Measurements from ENCODE around the gene EIF1AX.
"Not testable (repeated sequence)": the region's sequence is repeated elsewhere in the genome, so short reads cannot be mapped to it uniquely, and the experiment has no call there.

The EIF1AX gene, protein sequence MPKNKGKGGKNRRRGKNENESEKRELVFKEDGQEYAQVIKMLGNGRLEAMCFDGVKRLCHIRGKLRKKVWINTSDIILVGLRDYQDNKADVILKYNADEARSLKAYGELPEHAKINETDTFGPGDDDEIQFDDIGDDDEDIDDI

DNA sequence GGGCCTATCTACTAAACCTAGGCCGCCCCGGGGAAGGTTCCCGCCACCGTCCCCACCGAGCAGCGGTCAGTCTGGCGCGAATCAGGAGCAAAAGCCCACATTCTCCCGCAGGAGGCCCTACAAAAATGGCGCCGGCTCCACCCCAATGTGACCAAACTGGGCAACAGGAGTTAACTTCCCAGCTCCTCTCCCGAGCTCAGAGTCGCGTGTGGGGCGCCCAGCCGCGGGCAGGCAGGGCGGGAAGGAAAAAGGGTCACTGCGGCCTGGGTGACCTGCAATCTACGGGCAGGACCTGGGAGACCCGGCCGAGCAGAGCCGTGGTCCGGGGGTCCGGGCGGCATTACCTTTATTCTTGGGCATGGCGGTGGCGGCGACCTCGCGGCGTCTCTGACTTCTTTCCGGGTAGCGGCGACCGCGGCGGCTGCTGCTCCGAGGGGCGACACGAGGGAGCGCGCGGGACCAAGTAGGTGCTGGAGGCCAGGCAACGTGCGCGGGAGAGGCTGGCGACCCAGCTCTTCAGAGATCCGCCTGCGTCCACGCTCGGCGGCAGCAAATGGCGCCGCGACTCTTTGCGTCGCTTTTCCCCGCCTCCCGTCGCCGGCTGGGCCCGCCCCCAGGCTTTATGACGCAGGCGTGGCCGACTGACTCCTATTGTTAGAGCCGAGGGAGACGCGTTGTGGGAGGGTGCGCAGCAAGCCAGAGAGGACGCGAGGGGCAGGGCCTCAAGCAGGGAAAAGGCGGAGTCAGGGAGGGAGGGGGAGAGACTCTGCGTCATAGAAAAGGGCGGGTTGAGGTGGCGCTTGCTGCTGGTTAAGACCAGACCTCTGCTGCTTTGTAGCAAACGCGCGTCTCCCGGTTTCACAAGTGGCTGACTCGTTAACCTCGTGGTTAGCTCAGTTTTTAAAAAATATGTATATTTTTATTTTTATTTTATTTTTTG is at the start of gene EIF1AX:
Gene EIF1AX (minus strand): TSS at position 558 of the 940 bp plus-strand sequence. CDS start 198 bp downstream, at position 360.
- DNase-seq: peak; percentile 81

DNA sequence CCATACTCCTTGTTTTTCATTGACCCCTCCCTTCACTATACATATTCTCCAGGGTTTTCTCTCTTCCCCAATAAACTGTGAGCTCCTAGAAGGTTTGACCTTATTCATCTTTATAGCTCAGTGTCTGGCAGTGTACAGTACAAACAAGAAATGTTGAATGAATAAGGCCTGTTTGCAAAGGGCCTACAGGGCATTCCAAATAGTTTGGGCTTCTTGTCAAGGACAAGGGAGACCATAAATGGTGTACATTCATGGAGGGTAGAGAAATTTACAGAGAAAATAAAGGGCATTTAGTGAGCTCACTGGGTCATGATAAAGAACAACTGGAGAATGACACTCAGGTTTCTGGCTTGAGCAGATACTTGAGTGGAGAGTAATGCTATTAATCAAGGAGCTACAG is 47.5 kb upstream of the EIF1AX start:
- no peak for DNase-seq

DNA sequence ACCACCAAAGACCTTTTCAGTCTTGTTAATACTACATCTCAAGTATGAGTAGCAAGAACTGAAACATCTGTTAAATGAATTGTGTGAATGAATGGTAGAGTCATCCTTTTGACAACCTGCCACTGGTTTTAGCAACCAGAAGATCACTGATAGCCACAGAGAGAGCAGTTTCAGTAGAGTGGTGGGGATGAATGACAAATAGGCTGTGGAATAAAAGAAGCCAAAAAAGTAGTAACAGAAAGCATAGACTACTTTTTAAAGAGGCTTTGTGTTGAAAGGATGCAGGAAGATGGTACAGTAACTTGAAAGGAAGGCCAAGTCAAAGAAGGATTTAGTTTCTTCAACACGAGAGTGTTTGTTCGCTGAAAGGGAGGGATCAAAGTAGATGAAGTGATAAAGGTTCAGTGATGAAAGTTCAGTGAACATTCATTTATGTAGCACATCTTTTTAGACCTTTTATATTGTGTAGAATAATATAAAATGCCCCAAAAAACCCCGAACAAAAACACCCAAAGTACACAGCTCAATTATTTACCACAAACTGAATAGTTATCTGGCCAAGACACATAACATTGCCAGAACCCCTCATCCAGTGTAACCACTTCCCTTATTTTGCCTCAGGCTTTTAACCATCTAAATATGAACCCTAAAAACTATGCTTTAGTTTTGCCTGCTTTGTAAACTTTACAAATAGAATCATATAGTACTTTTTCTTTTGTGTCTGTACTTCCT is 40.1 kb upstream of the EIF1AX start:
- DNase-seq: no peak

DNA sequence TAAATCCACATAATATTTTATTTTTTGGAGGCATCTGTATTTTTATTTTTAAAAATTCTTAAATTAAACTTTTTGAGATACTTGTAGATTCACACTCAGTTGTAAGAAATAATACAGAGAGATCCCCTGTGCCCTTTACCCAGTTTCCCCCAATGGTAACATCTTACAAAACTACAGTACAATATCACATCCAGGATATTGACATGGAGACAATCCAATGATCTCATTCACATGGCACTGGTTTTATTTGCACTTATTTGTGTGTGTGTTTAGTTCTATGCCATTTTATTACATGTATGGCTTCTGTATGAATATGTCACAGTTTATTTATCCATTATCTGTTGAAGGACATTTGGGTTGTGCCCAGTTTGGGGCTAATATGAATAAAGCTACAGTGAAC is 35.5 kb upstream of the EIF1AX start:
- no peak for DNase-seq

DNA sequence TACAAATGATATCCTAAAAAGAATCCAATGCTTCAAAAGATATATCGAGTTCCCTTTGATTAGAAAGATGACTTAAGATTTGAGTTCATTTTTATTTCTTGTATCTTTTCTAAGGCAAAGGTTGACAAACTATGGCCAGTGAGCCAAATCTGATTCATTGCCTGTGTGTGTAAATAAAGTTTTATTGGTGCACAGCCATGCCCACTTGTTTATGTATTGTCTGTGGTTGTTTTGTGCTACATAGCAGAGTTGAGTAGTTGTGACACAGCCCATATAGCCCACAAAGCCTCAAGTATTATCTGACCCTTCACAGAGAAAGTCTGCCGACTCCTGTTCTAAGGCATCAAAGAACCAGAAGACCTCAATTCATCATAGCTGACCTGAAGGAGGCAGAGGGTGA is 32.2 kb upstream of the EIF1AX start:
- no peak for DNase-seq

DNA sequence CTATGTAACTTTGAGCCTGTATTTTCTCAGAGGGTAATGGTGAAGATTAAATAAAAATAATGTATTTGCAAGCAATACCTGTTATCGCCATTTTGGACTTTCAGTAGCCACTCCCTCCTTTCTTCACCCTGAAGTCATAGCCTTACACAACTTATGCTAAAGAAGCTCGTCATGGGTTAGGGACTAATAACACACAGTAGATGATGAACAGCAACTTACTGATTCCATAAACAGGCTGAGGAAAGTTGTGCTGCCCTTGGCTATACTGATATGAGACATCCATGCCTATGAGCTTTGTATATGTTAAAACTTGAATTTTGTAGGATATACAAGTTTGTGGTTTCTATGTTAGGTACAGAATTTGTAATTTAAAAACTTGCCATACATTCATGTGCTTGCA is 31.7 kb upstream of the EIF1AX start:
- no peak for DNase-seq

DNA sequence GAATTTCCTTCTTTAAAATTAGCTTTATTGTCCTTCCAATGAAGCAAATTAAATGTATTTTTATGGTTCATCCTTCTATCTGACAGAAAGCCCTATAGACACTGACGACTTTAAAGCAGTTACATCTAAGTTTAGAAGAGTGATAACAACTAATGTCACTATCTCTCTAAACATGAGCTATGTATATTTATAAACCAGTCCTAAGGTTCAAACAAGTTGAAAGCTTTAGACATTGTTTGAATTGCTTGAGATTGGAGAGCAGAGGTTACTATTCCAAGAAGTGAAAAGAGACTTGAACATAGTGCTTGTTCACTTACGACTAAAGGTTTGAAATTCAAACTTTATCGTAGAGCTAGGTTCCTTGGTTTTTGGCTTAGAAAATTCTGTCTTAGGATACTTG is 30.2 kb upstream of the EIF1AX start:
- DNase-seq: no peak

DNA sequence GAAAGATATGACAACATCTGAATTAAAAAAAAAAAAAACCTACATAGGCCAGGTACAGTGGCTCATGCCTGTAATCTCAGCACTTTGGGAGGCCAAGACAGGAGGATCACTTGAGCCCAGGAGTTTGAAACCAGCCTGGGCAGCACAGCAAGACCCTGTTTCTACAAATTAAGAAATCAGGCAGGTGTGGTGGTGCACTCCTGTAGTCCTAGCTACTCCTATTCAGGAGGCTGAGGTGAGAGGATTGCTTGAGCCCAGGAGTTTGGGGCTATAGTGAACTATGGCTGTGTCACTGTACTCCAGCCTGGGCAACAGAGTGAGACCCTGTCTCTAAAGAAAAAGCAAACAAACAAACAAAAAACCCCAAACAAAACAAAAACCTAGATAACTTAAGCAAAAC is 20.9 kb upstream of the EIF1AX start:
- DNase-seq: not testable (repeated sequence)

DNA sequence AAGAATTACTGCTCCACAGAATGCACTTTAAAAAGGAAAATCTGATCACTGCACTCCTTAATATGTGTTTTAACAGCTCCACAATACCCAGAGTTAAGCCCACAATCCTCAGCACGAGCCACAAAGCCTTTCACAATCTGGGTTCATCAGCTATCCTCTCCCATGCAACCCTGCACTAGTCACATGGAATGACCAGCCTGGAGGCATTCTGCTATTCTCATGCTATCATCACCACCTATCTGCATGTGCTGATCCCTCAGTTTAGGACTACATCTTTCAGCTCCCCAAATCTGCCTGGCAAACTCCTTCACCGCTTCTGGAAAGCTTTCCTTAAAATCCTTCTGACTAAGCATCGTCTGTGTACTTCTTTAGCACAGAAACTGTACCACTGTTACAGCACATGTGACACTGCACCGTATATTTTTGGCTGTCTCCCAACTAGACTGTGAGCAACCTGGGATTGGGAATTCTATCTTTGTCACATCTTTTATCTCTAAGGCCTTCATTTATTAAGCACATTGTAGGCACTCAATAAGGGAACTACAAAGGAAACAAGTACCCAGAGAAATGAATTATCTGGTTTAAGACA is 18.3 kb upstream of the EIF1AX start:
- DNase-seq: no peak

DNA sequence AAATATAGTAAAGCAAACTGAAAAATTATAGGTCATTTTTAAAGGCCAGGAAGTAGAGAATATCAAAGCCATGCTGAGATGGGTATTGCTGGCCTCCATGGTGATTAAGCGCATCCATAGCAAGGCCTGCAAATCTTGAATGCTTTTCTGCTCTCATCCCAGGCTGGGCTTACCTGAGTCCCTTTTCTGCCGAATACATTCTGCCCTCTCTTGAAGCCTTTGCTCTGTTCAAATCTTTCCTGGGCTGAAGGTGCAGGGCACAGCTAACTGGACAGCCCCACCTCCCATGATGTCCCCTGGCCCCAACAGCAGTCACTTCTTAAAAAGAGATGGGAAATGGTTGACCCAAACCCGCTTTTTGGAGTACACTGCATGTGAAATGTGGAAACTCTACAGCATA is 10.1 kb upstream of the EIF1AX start:
- no peak for DNase-seq

DNA sequence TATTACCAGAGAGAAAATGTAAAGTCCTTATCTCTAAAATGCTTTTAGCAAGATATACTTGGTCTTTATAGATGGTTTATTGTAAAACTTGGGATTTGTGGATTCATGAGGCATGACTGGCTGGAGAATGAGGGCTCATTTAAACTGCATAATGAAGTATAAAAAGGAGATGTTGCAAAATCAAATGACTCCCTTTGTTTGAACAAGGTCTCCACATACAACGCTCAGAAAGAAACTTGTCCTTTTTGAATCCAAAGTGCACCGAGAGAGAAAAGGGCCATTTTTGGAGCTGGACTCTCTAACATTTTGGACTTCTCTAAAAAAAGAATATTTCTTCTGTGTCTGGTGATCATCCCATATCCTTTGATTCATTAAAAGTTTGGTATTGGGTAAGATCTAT is 7.7 kb upstream of the EIF1AX start:
- no peak for DNase-seq

DNA sequence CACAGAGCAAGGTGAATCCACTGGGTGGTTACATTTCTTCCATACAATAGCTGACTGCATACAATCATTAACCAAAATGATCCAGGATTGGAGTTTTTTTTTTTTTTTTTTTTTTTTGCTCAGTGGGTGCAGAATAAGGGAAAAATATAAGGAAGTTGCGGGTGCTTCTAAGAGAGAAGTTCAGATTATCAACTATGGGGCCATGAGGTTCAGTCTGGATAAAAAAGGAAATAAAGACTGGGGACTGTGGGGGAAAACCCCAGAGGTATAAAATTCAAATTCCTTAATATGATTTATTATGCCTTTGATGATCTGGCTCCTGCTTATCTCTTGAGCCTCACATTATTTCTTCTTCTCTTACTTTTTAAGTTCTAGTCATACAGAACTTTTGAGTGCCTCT is 5.9 kb upstream of the EIF1AX start:
- DNase-seq: no peak

DNA sequence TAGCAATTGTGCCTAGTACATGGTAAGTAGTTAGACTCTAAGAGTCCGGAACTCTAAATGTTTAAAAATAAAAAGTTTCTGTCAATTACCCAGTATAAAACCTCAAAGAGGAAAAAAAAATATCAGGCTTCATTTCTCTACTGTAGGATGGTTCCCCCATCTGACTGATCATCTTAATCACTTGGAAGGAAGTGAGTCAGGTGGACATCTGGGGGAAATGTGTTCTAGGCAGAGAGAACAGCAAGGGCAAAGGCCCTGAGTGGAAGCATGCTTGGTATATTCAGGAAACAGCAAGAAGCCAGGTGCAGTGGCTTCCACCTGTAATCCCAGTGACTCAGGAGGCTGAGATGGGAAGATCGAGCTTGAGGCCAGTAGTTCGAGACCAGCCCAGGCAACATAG is 2.9 kb upstream of the EIF1AX start:
- DNase-seq: no peak

DNA sequence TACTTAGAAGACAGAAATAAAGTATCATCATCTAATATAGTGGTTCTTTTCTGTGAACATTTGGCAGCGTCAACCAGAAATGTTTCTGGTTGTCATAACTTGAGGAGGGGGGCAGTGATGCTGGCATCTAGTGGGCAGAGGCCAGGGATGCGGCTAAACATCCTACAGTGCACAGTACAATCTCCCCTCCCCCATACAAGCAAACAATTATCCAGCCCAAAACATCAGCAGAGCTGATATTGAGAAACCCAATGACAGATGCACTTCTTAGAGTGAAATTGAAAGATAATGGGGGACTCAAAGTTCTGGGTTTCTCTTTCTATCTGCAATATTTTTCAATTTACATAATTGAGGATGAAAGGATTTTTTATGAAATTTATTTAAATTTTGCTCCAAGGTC is 1.9 kb upstream of the EIF1AX start:
- DNase-seq: no peak

DNA sequence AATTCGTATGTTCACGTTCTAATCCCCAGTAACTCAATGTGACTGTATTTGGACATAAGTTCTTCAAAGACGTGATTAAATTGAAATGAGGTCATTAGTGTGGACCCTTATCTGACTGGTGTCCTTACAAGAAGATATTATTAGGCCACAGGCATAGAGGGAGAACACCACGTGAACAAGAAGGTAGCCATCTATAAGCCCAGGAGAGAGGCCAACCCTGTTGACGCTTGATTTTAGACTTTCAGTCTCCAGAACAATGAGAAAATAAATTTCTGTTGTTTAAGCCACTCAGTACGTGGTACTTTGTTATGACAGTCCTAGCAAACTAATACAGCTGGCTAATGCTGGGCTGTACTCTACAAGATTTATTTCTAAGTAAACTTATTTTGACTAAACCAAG is 1.5 kb upstream of the EIF1AX start:
- DNase-seq: no peak

DNA sequence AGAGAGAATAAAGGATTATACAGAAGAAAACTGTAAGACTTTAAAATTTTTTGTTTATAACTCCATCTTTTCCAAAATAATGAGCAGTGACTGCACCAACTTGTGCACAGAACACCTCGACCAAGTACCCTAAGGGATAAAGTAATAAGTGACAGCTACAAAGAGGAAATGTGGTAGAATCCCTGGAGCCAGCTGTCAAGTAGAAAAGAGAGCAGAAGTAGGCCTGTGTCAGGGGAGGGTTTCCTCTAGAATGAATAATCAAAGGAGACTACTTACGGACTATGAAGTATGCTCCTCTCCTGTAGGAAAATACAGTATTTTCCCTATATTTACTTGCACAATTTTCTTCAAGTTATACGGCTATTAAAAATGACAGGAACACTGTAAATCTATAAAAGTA is 1.2 kb downstream of the EIF1AX start:
- no peak for DNase-seq

DNA sequence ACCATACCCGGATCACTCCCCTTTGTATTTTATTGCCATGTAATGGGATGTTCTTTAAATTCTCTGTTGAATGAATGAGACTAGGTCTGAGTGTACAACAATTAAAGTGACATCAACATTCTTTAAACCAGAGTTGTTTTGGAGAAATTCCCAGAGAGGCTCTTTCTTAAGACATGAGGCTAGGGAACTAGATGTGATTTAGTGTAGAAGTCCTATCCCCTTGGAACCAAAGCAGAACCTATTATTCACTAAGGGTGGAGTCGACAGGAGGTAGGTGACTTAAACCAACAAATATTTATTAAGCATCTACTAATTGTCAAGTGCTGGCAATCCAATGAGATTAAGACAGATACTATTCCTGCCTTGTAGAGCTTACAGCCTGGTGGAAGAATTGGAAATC is 1.7 kb downstream of the EIF1AX start:
- no peak for DNase-seq

DNA sequence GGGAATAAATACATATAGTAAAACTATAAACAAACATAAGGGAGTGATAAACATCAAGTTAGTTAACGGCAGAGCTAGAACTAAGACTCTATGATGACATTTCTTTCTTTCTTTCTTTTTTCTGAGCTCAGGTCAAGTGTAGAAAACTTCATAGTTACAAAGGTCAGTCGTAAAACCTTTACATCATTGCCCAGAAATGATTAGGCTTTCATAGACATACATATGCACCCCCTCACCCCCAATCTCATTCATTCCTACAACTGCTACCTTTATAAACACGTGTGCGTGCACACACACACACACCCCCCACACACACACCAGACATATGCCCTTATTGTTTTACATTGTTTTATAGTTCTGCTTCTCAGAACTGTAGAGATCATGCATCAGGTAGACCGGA is 5.7 kb downstream of the EIF1AX start:
- no peak for DNase-seq

DNA sequence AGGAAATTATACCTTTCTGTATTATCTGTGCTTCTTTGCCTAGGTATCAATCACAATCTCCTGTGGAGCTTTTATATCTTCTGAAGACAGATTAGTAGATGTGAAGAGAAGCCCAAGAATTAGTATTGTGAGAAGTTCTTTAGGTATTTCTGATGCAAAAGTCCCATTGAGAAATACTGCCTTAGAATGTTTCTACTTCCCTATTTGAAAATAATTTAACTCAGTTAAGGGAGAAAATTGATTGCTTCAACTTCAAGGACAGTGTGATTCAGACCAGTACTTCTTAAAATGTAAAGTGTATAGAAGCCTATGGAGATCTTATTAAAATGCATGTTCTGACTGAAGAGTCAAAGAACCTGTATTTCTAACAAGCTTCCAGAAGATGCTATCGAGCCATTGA is 9.0 kb downstream of the EIF1AX start:
- DNase-seq: no peak

DNA sequence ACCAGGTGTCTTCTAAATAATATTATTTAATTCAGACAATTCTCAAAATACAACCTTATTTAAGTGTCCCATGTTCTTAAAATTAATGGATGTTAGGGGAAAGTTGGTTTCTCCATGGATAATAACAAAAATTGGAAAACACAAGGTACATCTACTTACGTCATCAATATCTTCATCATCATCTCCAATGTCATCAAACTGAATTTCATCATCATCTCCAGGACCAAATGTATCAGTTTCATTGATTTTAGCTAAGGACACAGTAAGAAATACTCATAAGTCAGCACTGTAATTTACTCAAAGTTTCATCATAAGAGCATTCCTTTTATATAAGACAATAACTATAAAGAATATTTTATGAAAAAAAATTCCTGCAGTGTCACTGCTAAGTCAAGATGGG is 11.3 kb downstream of the EIF1AX start:
- no peak for DNase-seq

DNA sequence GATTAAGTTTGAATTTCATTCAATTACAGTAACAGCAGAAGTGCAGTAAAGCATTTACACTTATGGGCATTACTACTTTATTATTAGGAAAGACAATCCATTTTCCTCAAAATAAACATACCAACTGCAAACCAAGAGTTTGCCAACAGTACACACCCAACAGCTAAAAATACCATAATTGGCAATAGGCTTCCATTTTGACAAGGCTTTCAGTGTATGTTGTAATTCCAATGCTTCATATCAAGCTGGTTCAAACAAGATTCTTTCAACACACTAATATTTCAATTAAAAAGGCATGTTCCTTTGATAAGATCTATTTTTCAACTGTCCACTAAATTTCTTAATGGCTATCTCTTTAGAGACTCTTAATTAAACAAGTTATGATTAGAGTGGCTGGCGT is 12.1 kb downstream of the EIF1AX start:
- DNase-seq: no peak

DNA sequence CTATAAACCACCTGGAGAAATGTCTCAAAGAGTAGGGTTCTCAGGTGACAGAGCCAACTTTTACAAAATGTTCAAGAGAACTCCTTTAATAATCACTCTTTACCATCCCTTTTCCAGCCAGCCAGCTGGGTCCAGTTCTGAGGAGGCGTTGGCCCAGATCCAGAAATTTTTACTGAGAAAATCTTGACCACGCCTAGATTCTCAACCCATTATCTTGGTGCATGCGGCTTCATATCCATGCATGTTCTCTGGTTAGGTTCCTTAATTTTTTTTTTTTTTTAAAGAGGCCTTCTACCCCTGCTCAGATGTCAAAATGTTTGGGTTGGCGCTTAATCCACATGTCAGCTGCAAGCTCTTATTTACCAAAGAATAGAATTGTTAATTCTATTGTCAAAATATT is 13.0 kb downstream of the EIF1AX start:
- no peak for DNase-seq

DNA sequence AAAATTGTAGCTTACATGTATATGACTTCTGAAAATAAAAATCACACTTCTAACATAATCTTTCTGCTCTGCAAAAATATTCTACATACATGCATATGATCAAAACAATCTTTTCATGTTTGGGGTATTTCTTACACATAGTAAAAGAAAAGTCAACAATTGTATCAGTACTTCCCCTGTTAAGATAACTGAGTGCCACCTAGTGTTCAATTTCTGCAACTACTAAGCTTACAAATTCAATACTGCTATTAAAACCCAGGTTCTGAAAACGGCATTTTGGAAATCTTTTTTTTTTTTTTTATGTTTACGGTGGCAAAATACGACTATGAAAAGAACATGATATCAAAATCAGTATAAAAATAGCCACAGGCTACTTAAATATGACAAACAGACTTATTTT is 14.2 kb downstream of the EIF1AX start:
- DNase-seq: not testable (repeated sequence)

DNA sequence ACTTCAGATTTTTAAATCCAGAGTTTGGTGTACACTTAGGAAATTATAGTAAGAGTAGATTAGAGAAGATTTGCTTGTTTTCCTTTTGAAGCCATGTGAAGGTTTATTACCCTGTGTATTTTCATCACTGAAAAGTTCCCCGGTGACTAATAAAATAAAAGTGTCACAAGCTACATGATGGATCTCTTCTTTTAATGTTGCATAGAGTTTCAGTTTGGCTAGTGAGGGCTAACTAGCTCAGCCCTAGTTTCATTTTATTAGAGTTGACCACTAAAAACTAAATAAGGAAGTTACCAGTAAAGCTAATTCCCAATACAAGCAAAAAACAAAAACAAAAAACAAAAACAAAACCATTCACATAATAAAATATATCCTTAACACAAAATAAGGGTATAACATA is 14.8 kb downstream of the EIF1AX start:
- not testable (repeated sequence) for DNase-seq
